HepG2 (cell line): ENCODE results near the gene MAPK4. TPM values are rescaled to one million over a fixed set of nuclear protein-coding genes. Genes with fewer than 3 reads are reported as not detected.

ENCODE experiments used
- ATAC-seq: fragments of 200-7000 bp; cut with Tn5 transposase; 3 replicates; pipeline ENCODE4 v1.9.1; 2020; ENCODE audit warnings: mild to moderate bottlenecking, moderate library complexity
- BruUV-seq: library from RNA; stranded (reverse); fragments of 400-500 nt; replicated peaks from 2 replicates; lab custom pipeline; 2021; lab: Mats Ljungman, UMichigan
- CTCF ChIA-PET: fragments of 300-600 bp; formaldehyde crosslinking; extraction: SDS; loops from one replicate; lab custom pipeline; 2021; ENCODE audit warnings: low total read pairs, inconsistent platforms, low intra/inter-chr PET ratio; lab: Yijun Ruan, JAX
- POLR2A ChIA-PET: fragments of 350-600 bp; sonication (Branson Sonifier 250); formaldehyde crosslinking; loops from one replicate; lab custom pipeline; 2020; ENCODE audit warnings: antibody characterized with exemption, inconsistent platforms; lab: Yijun Ruan, JAX
- DNase-seq: peaks from one replicate; pipeline ENCODE4 v3.0.0-alpha.2; 2015; ENCODE audit warnings: low spot score
- FAIRE-seq: peaks from 3 replicates; lab custom pipeline; 2011; peaks lifted over from hg19 to GRCh38; lab: Jason Lieb, UNC
- H2AFZ ChIP-seq: one replicate; pipeline ENCODE4 v1.6.1; 2011; ENCODE audit warnings: low read length, inconsistent platforms
- H3K27ac ChIP-seq: fragments of 300-600 bp; 3 replicates; pipeline ENCODE4 v1.8.0; 2011; ENCODE audit warnings: mixed run types, mild to moderate bottlenecking, mixed read lengths, low read length, inconsistent platforms; ENCODE audit not compliant: insufficient read depth; ENCODE audit errors: extremely low read length
- H3K27me3 ChIP-seq, 2 experiments: fragments of 200-600 bp in 1 of 2; 2 replicates in 1 of 2; 3 replicates in 1 of 2; pipeline versions ENCODE4 v1.6.0 to v1.8.0; 2011; ENCODE audit warnings: low read length in 2 of 2, mild to moderate bottlenecking in 2 of 2, moderate library complexity in 2 of 2, inconsistent platforms in 1 of 2; ENCODE audit not compliant: insufficient read depth in 2 of 2, control insufficient read depth in 1 of 2
- H3K36me3 ChIP-seq, 2 experiments: fragments of 200-600 bp in 1 of 2; replicated peaks in 1 of 2; 2 replicates in 1 of 2; 3 replicates in 1 of 2; pipeline versions ENCODE4 v1.5.1 to v1.8.0; 2011; ENCODE audit warnings: low read length in 2 of 2, inconsistent platforms in 1 of 2; ENCODE audit not compliant: insufficient read depth in 2 of 2, control insufficient read depth in 1 of 2
- H3K4me1 ChIP-seq: 2 replicates; pipeline ENCODE4 v1.5.1; 2012; ENCODE audit warnings: low read length, inconsistent platforms; ENCODE audit not compliant: insufficient read depth
- H3K4me2 ChIP-seq: 2 replicates; pipeline ENCODE4 v1.6.0; 2011; ENCODE audit warnings: low read depth, low read length, inconsistent platforms
- H3K4me3 ChIP-seq, 3 experiments: fragments of 200-600 bp in 1 of 3; sonication (generic), shearing (Covaris generic) in 1 of 3; replicated peaks in 1 of 3; 2 replicates each; pipeline ENCODE4 v1.5.1; 2011 to 2016; ENCODE audit warnings: low read length in 3 of 3, inconsistent platforms in 2 of 3, low read depth in 2 of 3, mild to moderate bottlenecking in 2 of 3, control low read depth in 1 of 3, mixed read lengths in 1 of 3; ENCODE audit not compliant: insufficient read depth in 1 of 3
- H3K79me2 ChIP-seq: one replicate; pipeline ENCODE4 v1.6.1; 2011; ENCODE audit warnings: low read length, inconsistent platforms; ENCODE audit not compliant: insufficient read depth
- H3K9ac ChIP-seq: 2 replicates; pipeline ENCODE4 v1.6.0; 2011; ENCODE audit warnings: mild to moderate bottlenecking, low read depth, low read length, inconsistent platforms; ENCODE audit not compliant: insufficient read depth
- H3K9me3 ChIP-seq: 2 replicates; pipeline ENCODE4 v1.5.1; 2012; ENCODE audit warnings: mild to moderate bottlenecking, low read length
- H4K20me1 ChIP-seq: 2 replicates; pipeline ENCODE4 v1.6.0; 2011; ENCODE audit warnings: inconsistent platforms, mild to moderate bottlenecking, low read length, moderate library complexity; ENCODE audit not compliant: insufficient read depth
- ARID4A ChIP-seq: sonication (generic); formaldehyde crosslinking; IDR thresholded peaks from 2 replicates; pipeline ENCODE4 v1.5.0; 2020; ENCODE audit warnings: mild to moderate bottlenecking, missing genetic modification reagents, borderline replicate concordance
- CBX2 ChIP-seq, 2 experiments: fragments of 200-600 bp in 1 of 2; sonication (generic); formaldehyde crosslinking in 1 of 2; IDR thresholded peaks; 2 replicates each; pipeline versions ENCODE4 v1.7.0 to v1.8.1; 2018 to 2022; ENCODE audit warnings: low read depth in 2 of 2, low read length in 1 of 2, mild to moderate bottlenecking in 1 of 2, missing genetic modification reagents in 1 of 2
- HHEX ChIP-seq: IDR thresholded peaks from 2 replicates; pipeline ENCODE4 v1.6.1; 2016; ENCODE audit warnings: control low read depth
- SP2 ChIP-seq: sonication (generic); formaldehyde crosslinking; IDR thresholded peaks from 2 replicates; pipeline ENCODE4 v1.5.1; 2020; ENCODE audit warnings: mild to moderate bottlenecking, missing genetic modification reagents
- SRF ChIP-seq: IDR thresholded peaks from 2 replicates; pipeline ENCODE4 v1.6.1; 2011; ENCODE audit warnings: mild to moderate bottlenecking, low read depth, low read length, moderate library complexity
- TAF15 ChIP-seq: fragments of 200-400 bp; formaldehyde crosslinking; IDR thresholded peaks from one replicate; pipeline ENCODE4 v1.6.1; 2018; ENCODE audit warnings: mild to moderate bottlenecking, low read depth, low read length; ENCODE audit not compliant: poor library complexity, severe bottlenecking
- TRIM22 ChIP-seq: fragments of 450-650 bp; IDR thresholded peaks from 2 replicates; pipeline ENCODE4 v1.6.1; 2017
- ZNF543 ChIP-seq: sonication (generic); formaldehyde crosslinking; IDR thresholded peaks from 2 replicates; pipeline ENCODE4 v1.4.0; 2020; ENCODE audit warnings: mild to moderate bottlenecking, missing genetic modification reagents
- ZNF572 ChIP-seq: sonication (generic); formaldehyde crosslinking; IDR thresholded peaks from 2 replicates; pipeline ENCODE4 v1.5.1; 2020; ENCODE audit warnings: mild to moderate bottlenecking, missing genetic modification reagents
- ZNF766 ChIP-seq: sonication (generic); formaldehyde crosslinking; IDR thresholded peaks from 2 replicates; pipeline ENCODE4 v1.5.0; 2020; ENCODE audit warnings: missing genetic modification reagents, borderline replicate concordance
- WGBS: methylation state at CpG from one replicate; pipeline ENCODE4 v1.1.6; 2017; ENCODE audit warnings: low lambda C conversion rate; 5-methylcytosine and 5-hydroxymethylcytosine counted together
- in situ Hi-C: cut with HindIII; loops from 2 replicates; pipeline ENCODE4 v1.10.0; 2017; ENCODE audit warnings: low pct_unique_long_range_greater_than_20kb; ENCODE audit not compliant: extremely low pct_ligation_motif_present
- intact Hi-C: fragments of 100-400 bp; cut with micrococcal nuclease; formaldehyde crosslinking; loops from one replicate; pipeline ENCODE4 v1.10.0; 2022; ENCODE audit not compliant: unreplicated experiment
- polyA plus RNA-seq, 8 experiments: library from polyadenylated mRNA; depleted of rRNA in 3 of 8; stranded (reverse) in 7 of 8; unstranded in 1 of 8; fragments of >200 nt; fragmentation: Illumina TruSeq in 4 of 8; extraction: Trizol in 4 of 8; gene quantifications; 2 replicates each; pipeline versions ENCODE4 v1.2.1 to v1.2.3, GENCODE V29; 2011 to 2016; ENCODE audit warnings: low read depth in 4 of 8, missing spikeins in 1 of 8, mixed read lengths in 1 of 8; ENCODE audit not compliant: insufficient read depth in 1 of 8
- total RNA-seq, 5 experiments: library from RNA; depleted of rRNA; stranded (reverse); fragments of >200 nt; fragmentation: Illumina TruSeq; extraction: Trizol; gene quantifications; 2 replicates each; pipeline ENCODE4 v1.2.3, GENCODE V29; 2016; ENCODE audit warnings: low read depth in 1 of 5
- TF ChIP-seq, protein P1 (sequence below): sonication (generic); formaldehyde crosslinking; IDR thresholded peaks from 2 replicates; pipeline ENCODE4 v1.4.0; 2020; ENCODE audit warnings: missing genetic modification reagents, borderline replicate concordance
- TF ChIP-seq, protein P2 (sequence below): sonication (generic); formaldehyde crosslinking; IDR thresholded peaks from 2 replicates; pipeline ENCODE4 v1.4.0; 2020; ENCODE audit warnings: missing genetic modification reagents, borderline replicate concordance
- TF ChIP-seq, protein P3 (sequence below): sonication (generic); formaldehyde crosslinking; IDR thresholded peaks from 2 replicates; pipeline ENCODE4 v1.5.0; 2020; ENCODE audit warnings: missing genetic modification reagents, mild to moderate bottlenecking, borderline replicate concordance

Gene MAPK4
- total and polyA plus RNA-seq, 2 of the 13 experiments (the other 11 are each of a cell fraction or from before 2014, with no cell fraction given): not detected

GRCh38 chr18:50775207-50775606, 215.3 kb downstream of the MAPK4 start:
- H3K27me3 ChIP-seq: no peaks in the 10 kb centered on the region
- no peak for TF ChIP-seq ZNF766 (CRISPR knock-in tag)
- TF ChIP-seq ARID4A (CRISPR knock-in tag): no peak
- TF ChIP-seq ZNF572 (CRISPR knock-in tag): no peak
- no peak for TF ChIP-seq TRIM22
- TF ChIP-seq SP2 (CRISPR knock-in tag): no peak
- TF ChIP-seq CBX2 (IDR thresholded peaks at IDR 0.05; ENCODE audit: low read depth, low read length): no peak
- TF ChIP-seq CBX2 (CRISPR knock-in tag; IDR thresholded peaks at IDR 0.05; ENCODE audit: low read depth): no peak
- TF ChIP-seq, protein P1, sequence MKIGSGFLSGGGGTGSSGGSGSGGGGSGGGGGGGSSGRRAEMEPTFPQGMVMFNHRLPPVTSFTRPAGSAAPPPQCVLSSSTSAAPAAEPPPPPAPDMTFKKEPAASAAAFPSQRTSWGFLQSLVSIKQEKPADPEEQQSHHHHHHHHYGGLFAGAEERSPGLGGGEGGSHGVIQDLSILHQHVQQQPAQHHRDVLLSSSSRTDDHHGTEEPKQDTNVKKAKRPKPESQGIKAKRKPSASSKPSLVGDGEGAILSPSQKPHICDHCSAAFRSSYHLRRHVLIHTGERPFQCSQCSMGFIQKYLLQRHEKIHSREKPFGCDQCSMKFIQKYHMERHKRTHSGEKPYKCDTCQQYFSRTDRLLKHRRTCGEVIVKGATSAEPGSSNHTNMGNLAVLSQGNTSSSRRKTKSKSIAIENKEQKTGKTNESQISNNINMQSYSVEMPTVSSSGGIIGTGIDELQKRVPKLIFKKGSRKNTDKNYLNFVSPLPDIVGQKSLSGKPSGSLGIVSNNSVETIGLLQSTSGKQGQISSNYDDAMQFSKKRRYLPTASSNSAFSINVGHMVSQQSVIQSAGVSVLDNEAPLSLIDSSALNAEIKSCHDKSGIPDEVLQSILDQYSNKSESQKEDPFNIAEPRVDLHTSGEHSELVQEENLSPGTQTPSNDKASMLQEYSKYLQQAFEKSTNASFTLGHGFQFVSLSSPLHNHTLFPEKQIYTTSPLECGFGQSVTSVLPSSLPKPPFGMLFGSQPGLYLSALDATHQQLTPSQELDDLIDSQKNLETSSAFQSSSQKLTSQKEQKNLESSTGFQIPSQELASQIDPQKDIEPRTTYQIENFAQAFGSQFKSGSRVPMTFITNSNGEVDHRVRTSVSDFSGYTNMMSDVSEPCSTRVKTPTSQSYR (CRISPR knock-in tag): no peak
- TF ChIP-seq TAF15: no peak
- TF ChIP-seq, protein P2, sequence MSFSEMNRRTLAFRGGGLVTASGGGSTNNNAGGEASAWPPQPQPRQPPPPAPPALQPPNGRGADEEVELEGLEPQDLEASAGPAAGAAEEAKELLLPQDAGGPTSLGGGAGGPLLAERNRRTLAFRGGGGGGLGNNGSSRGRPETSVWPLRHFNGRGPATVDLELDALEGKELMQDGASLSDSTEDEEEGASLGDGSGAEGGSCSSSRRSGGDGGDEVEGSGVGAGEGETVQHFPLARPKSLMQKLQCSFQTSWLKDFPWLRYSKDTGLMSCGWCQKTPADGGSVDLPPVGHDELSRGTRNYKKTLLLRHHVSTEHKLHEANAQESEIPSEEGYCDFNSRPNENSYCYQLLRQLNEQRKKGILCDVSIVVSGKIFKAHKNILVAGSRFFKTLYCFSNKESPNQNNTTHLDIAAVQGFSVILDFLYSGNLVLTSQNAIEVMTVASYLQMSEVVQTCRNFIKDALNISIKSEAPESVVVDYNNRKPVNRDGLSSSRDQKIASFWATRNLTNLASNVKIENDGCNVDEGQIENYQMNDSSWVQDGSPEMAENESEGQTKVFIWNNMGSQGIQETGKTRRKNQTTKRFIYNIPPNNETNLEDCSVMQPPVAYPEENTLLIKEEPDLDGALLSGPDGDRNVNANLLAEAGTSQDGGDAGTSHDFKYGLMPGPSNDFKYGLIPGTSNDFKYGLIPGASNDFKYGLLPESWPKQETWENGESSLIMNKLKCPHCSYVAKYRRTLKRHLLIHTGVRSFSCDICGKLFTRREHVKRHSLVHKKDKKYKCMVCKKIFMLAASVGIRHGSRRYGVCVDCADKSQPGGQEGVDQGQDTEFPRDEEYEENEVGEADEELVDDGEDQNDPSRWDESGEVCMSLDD (CRISPR knock-in tag): no peak
- no peak for TF ChIP-seq HHEX
- TF ChIP-seq, protein P3, sequence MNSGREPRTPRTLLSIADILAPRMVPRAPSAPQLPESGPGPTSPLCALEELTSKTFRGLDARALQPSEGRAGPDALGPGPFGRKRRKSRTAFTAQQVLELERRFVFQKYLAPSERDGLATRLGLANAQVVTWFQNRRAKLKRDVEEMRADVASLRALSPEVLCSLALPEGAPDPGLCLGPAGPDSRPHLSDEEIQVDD (CRISPR knock-in tag): no peak
- TF ChIP-seq SRF: no peak
- TF ChIP-seq ZNF543 (CRISPR knock-in tag): no peak
- TF ChIP-seq, all 625 proteins: peak for 0
- CTCF ChIA-PET: no interaction called here
- intact Hi-C loops: no loop called here
- no peaks in the 10 kb centered on the region for H3K79me2 ChIP-seq
- no peak overlapping the region for H3K4me2 ChIP-seq
- ATAC-seq: no peak
- in situ Hi-C loops: no loop called here
- no peak for FAIRE-seq
- no peak overlapping the region for H3K4me3 ChIP-seq
- no peak overlapping the region for H3K9ac ChIP-seq
- no peak for DNase-seq
- H2AFZ ChIP-seq: no peak overlapping the region
- peaks cover 6% of the 10 kb centered on the region; the same call in 1 of the 2 replicates for H3K9me3 ChIP-seq
- no peak overlapping the region for H3K27ac ChIP-seq
- H3K36me3 ChIP-seq: no peaks in the 10 kb centered on the region
- no peaks in the 10 kb centered on the region for H4K20me1 ChIP-seq
- no TSS peak for BruUV-seq
- POLR2A ChIA-PET: no interaction called here
- no peaks in the 10 kb centered on the region for H3K4me1 ChIP-seq
- WGBS: 62% methylated on average over 8 of the region's 9 CpGs
